K562 (cell line): ENCODE measurements around the gene FES. TPM values are rescaled to one million over a fixed set of nuclear protein-coding genes. Genes with fewer than 3 reads are reported as not detected.
A peak's percentile ranks its signal among the peaks of the same experiment; 100 is the strongest.

Experiments used
- ATAC-seq: fragments of 200-7000 bp; cut with Tn5 transposase; 3 replicates; pipeline ENCODE4 v1.9.1; 2020; ENCODE audit warnings: moderate library complexity
- BruUV-seq: library from RNA; stranded (reverse); fragments of 400-500 nt; replicated peaks from 2 replicates; lab custom pipeline; 2021; lab: Mats Ljungman, UMichigan
- CTCF ChIA-PET: fragments of 300-600 bp; formaldehyde crosslinking; extraction: SDS; loops from one replicate; lab custom pipeline; 2021; ENCODE audit warnings: low intra/inter-chr PET ratio; lab: Yijun Ruan, JAX
- POLR2A ChIA-PET: fragments of 300-600, 350-650 bp; sonication (Branson Sonifier 250); formaldehyde crosslinking; extraction: SDS; loops from one replicate; lab custom pipeline; 2021; ENCODE audit warnings: antibody characterized with exemption, inconsistent platforms; lab: Yijun Ruan, JAX
- DNase-seq, 4 experiments: peaks; one replicate each; pipeline versions ENCODE4 v3.0.0 to v3.0.0-alpha.2; 2011 to 2018; ENCODE audit warnings: low spot score in 3 of 4, mixed read lengths in 3 of 4; ENCODE audit errors: extremely low read depth in 1 of 4
- FAIRE-seq: peaks from 2 replicates; lab custom pipeline; 2011; peaks lifted over from hg19 to GRCh38; lab: Jason Lieb, UNC
- H2AFZ ChIP-seq: 2 replicates; pipeline ENCODE4 v1.6.0; 2011; ENCODE audit warnings: low read depth, low read length, control low read depth, inconsistent platforms
- H3K27ac ChIP-seq: fragments of 200-600 bp; 3 replicates; pipeline ENCODE4 v1.8.0; 2011; ENCODE audit warnings: low read depth, mild to moderate bottlenecking, control low read depth, inconsistent platforms, low read length, moderate library complexity, mixed read lengths; ENCODE audit errors: extremely low read depth
- H3K27me3 ChIP-seq, 2 experiments: fragments of 300-600 bp in 1 of 2; 2 replicates in 1 of 2; 3 replicates in 1 of 2; pipeline versions ENCODE4 v1.6.0 to v1.8.0; 2011; ENCODE audit warnings: inconsistent platforms in 2 of 2, low read length in 2 of 2, mild to moderate bottlenecking in 1 of 2, mixed read lengths in 1 of 2, moderate library complexity in 1 of 2; ENCODE audit not compliant: control insufficient read depth in 2 of 2, insufficient read depth in 2 of 2
- H3K36me3 ChIP-seq: fragments of 300-600 bp; 3 replicates; pipeline ENCODE4 v1.8.0; 2011; ENCODE audit warnings: mild to moderate bottlenecking, low read length, inconsistent platforms; ENCODE audit not compliant: control insufficient read depth, insufficient read depth
- H3K4me1 ChIP-seq, 2 experiments: fragments of 200-600 bp in 1 of 2; replicated peaks in 1 of 2; 2 replicates in 1 of 2; 3 replicates in 1 of 2; pipeline versions ENCODE4 v1.5.1 to v1.8.0; 2011; ENCODE audit warnings: inconsistent platforms in 2 of 2, low read length in 2 of 2, mild to moderate bottlenecking in 1 of 2, mixed read lengths in 1 of 2, moderate library complexity in 1 of 2; ENCODE audit not compliant: control insufficient read depth in 2 of 2, insufficient read depth in 2 of 2
- H3K4me2 ChIP-seq: 2 replicates; pipeline ENCODE4 v1.6.1; 2011; ENCODE audit warnings: low read length, control low read depth, inconsistent platforms, mixed read lengths; ENCODE audit not compliant: insufficient read depth
- H3K4me3 ChIP-seq: fragments of 200-600 bp; sonication (generic), shearing (Covaris generic); 2 replicates; pipeline ENCODE4 v1.5.1; 2016; ENCODE audit warnings: control low read depth, inconsistent platforms
- H3K79me2 ChIP-seq: fragments of 200-600 bp; 3 replicates; pipeline ENCODE4 v1.8.0; 2011; ENCODE audit warnings: low read length, inconsistent platforms; ENCODE audit not compliant: control insufficient read depth, insufficient read depth
- H3K9ac ChIP-seq, 2 experiments: 2 replicates each; pipeline versions ENCODE4 v1.6.0 to v1.6.1; 2011; ENCODE audit warnings: low read depth in 2 of 2, low read length in 2 of 2, control low read depth in 1 of 2, inconsistent platforms in 1 of 2, mild to moderate bottlenecking in 1 of 2, mixed read lengths in 1 of 2; ENCODE audit not compliant: insufficient read depth in 1 of 2
- H3K9me1 ChIP-seq: one replicate; pipeline ENCODE4 v1.6.0; 2011; ENCODE audit warnings: inconsistent platforms, mild to moderate bottlenecking, low read length, moderate library complexity; ENCODE audit not compliant: control insufficient read depth, insufficient read depth
- H3K9me3 ChIP-seq: replicated peaks from 2 replicates; pipeline ENCODE4 v1.5.1; 2011; ENCODE audit warnings: low read depth, low read length, inconsistent platforms; ENCODE audit not compliant: control insufficient read depth, insufficient read depth
- H4K20me1 ChIP-seq: replicated peaks from 2 replicates; pipeline ENCODE4 v1.6.1; 2011; ENCODE audit warnings: low read length, inconsistent platforms, mixed read lengths; ENCODE audit not compliant: control insufficient read depth, insufficient read depth
- GATAD2A ChIP-seq: fragments of 450-650 bp; IDR thresholded peaks from 2 replicates; pipeline ENCODE4 v1.6.1; 2017
- HCFC1 ChIP-seq: IDR thresholded peaks from 2 replicates; pipeline ENCODE4 v1.6.1; 2012; ENCODE audit warnings: low read depth, low read length, improper control_type of control experiment
- MYNN ChIP-seq, 2 experiments: sonication (generic); formaldehyde crosslinking in 1 of 2; IDR thresholded peaks; 2 replicates each; pipeline versions ENCODE4 v1.5.0 to v1.6.1; 2016 to 2020; ENCODE audit warnings: antibody characterized with exemption in 1 of 2, missing genetic modification reagents in 1 of 2
- RBBP5 ChIP-seq: fragments of 200-600 bp; sonication (generic); IDR thresholded peaks from 2 replicates; pipeline ENCODE4 v1.6.1; 2012; ENCODE audit warnings: borderline replicate concordance, mild to moderate bottlenecking, low read length, control low read depth, inconsistent platforms; ENCODE audit not compliant: insufficient read depth, poor library complexity, severe bottlenecking
- RHOXF2B ChIP-seq: fragments of 250-450 bp; sonication (Bioruptor Pico); conservative IDR thresholded peaks from 2 replicates; pipeline ENCODE4 v1.5.1; 2021
- RREB1 ChIP-seq: fragments of 250-450 bp; sonication (Bioruptor Pico); IDR thresholded peaks from 2 replicates; pipeline ENCODE4 v1.4.0; 2020
- TBP ChIP-seq: optimal IDR thresholded peaks from 2 replicates; pipeline ENCODE3; 2011; ENCODE audit warnings: low read depth, low read length, improper control_type of control experiment
- TGIF2 ChIP-seq: sonication (generic); formaldehyde crosslinking; IDR thresholded peaks from 2 replicates; pipeline ENCODE4 v1.8.1; 2022; ENCODE audit warnings: mild to moderate bottlenecking, missing genetic modification reagents, moderate library complexity
- ZNF518B ChIP-seq: fragments of 250-450 bp; sonication (Bioruptor Pico); IDR thresholded peaks from 2 replicates; pipeline ENCODE4 v1.5.0; 2021; ENCODE audit warnings: mild to moderate bottlenecking, moderate library complexity
- ZNF589 ChIP-seq: fragments of 200-800 bp; sonication (Bioruptor generic); IDR thresholded peaks from 2 replicates; pipeline ENCODE4 v1.6.1; 2016; ENCODE audit warnings: low read depth, missing genetic modification characterization, missing compliant biosample characterization
- ZSCAN32 ChIP-seq: fragments of 450-650 bp; formaldehyde crosslinking; IDR thresholded peaks from 2 replicates; pipeline ENCODE4 v1.4.0; 2020; ENCODE audit warnings: mild to moderate bottlenecking, moderate library complexity
- WGBS: fragments of 100-300 bp; shearing (Covaris generic); methylation state at CpG from one replicate; pipeline ENCODE4 v1.1.6; 2016; ENCODE audit warnings: low coverage, mixed read lengths; ENCODE audit not compliant: insufficient coverage; ENCODE audit errors: missing lambda C conversion rate; 5-methylcytosine and 5-hydroxymethylcytosine counted together
- in situ Hi-C: fragments of 300-500 bp; cut with MboI; formaldehyde crosslinking; loops from 4 replicates; pipeline ENCODE4 v1.15.0; 2018; ENCODE audit warnings: inconsistent platforms, mixed read lengths
- intact Hi-C: fragments of 100-400 bp; cut with micrococcal nuclease; formaldehyde crosslinking; loops from 2 replicates; pipeline ENCODE4 v1.14.2; 2022
- polyA plus RNA-seq, 8 experiments: library from polyadenylated mRNA; depleted of rRNA in 4 of 8; stranded (reverse) in 5 of 8; unstranded in 3 of 8; fragments of >200 nt; fragmentation: Nextera tagmentation in 2 of 8; fragmentation: Illumina TruSeq in 1 of 8; extraction: Ambion mirVana in 2 of 8; extraction: Trizol in 1 of 8; gene quantifications; 2 replicates each; pipeline versions ENCODE4 v1.2.1 to v1.2.3, GENCODE V29; 2011 to 2014; ENCODE audit warnings: inconsistent platforms in 1 of 8, missing spikeins in 1 of 8
- total RNA-seq, 7 experiments: library from RNA; depleted of rRNA in 6 of 7; stranded (reverse); fragments of >200 nt in 6 of 7; fragmentation: Illumina TruSeq in 2 of 7; extraction: Trizol in 2 of 7; gene quantifications; 2 replicates each; pipeline versions ENCODE4 v1.2.1 to v1.2.3, GENCODE V29; 2011 to 2021; ENCODE audit warnings: low replicate concordance in 1 of 7

Gene FES
- total and polyA plus RNA-seq, 9 of the 15 experiments (the other 6 are each of a cell fraction or from before 2014, with no cell fraction given) = 0.38 to 2.6 (median 0.82) TPM

- FAIRE-seq (no peak), DNase-seq (peak; percentile 75 to 92 (median 90)), ATAC-seq (peak; percentile 75)
- Histone ChIP-seq H3K36me3 (peaks cover 31% of the 10 kb centered on the region), H3K27me3 (no peaks in the 10 kb centered on the region), H3K9me3 (no peaks in the 10 kb centered on the region), H2AFZ (peak overlapping the region; percentile 69), H3K4me1 (peaks cover 28 to 69% of the 10 kb centered on the region in 2 experiments; a peak in 4 of 5 replicates), H3K4me2 (peak overlapping the region; percentile 93), H3K27ac (peak overlapping the region; percentile 99), H3K9ac (peak overlapping the region; percentile 95 to 99), H3K79me2 (peaks cover 52% of the 10 kb centered on the region), H4K20me1 (no peaks in the 10 kb centered on the region), H3K9me1 (peaks cover 4% of the 10 kb centered on the region), H3K4me3 (peak overlapping the region; percentile 69)
- POLR2A ChIA-PET = interaction anchor here (0.6 to 7.0 kb wide), 16 partner anchors 8 to 1144 kb away, joined by 3 to 70 read pairs (median 4); partner anchors contain the start of genes BLM, HDDC3 and UNC45A
- intact Hi-C loops (no loop called here), in situ Hi-C loops (no loop called here)
- TSS peak; percentile 76 for BruUV-seq
- under 1% methylated on average over 61 of the region's 71 CpGs for WGBS
- CTCF ChIA-PET = interaction anchor here (0.7 to 1.8 kb wide), 4 partner anchors 29 to 130 kb away, joined by 3 to 6 read pairs (median 4); partner anchors contain the start of gene UNC45A
- peak; percentile 65; the same call in 1 of the 2 replicates for TF ChIP-seq ZNF589 (CRISPR knock-in tag)
- TF ChIP-seq GATAD2A = 0 out of 2 replicates have a peak, but pooled peaks have one; percentile 29
- TF ChIP-seq ZNF518B (CRISPR knock-in tag) = no peak
- TF ChIP-seq TBP = peak; percentile 58
- TF ChIP-seq HCFC1 = peak; percentile 29; the same call in 1 of the 2 replicates
- no peak for TF ChIP-seq ZSCAN32 (CRISPR knock-in tag)
- peak; percentile 77; the same call in 1 of the 2 replicates for TF ChIP-seq RREB1
- no peak; the same call in 1 of the 2 replicates for TF ChIP-seq MYNN (IDR thresholded peaks at IDR 0.05)
- no peak for TF ChIP-seq MYNN (CRISPR knock-in tag; IDR thresholded peaks at IDR 0.05)
- peak; percentile 53 for TF ChIP-seq RBBP5
- 0 out of 2 replicates have a peak, but pooled peaks have one; percentile 54 for TF ChIP-seq RHOXF2B
- no peak for TF ChIP-seq TGIF2
Measured at GRCh38 chr15:90902040-90902839, 17.9 kb downstream of the FES start.
